Heart left ventricle (tissue), 13 donors: Measurements from ENCODE around the gene KIDINS220.

Experiments
- CTCF ChIP-seq, 12 donors: fragments of 200-600 bp; sonication (generic) in 4 of 12; IDR thresholded peaks; one replicate each; pipeline versions ENCODE4 v1.5.0 to v1.8.0; 2018 to 2022; ENCODE audit warnings: antibody characterized with exemption in 12 of 12, mild to moderate bottlenecking in 5 of 12
- POLR2A ChIP-seq, 2 donors: fragments of 450-650 bp; IDR thresholded peaks; one replicate each; pipeline ENCODE4 v1.6.1; 2017; ENCODE audit warnings: antibody characterized with exemption in 2 of 2, mild to moderate bottlenecking in 2 of 2, moderate library complexity in 2 of 2
- donor health status: ischemic (EF 13 %, LVEDD 7.1; RV severe dilation, severe dysfunction).
- donor health status: DM: no; HTN: yes; CAD: no.
- donor health status: DM: no; HTN: no; CAD: no.
- donor health status: ischemic (EF 25% LVEDD 6.9; RV normal size, moderate dysfunction).
- donor health status: ischemic (EF 25% LVEDD 5.7; RV mildly dilated, moderate dysfunction).
- donor health status: ischemic (EF 35%, LVEDD 5.7; RV mildly dilated, moderate dysfunction).
- donor health status: nonischemic (EF 11% LVEDD 7.7; RV severe dilation, severe dysfunction).
- donor health status: DM: yes; HTN: yes; CAD: no.
- donor health status: PGD.
- donor health status: ischemic (EF 29% LVEDD 5.4; RV normal size, mild dysfunction).
- donor health status: nonischemic (EF 23%, LVEDD 6.1; RV moderate dilation, normal function).

- TF ChIP-seq POLR2A (IDR thresholded peaks at IDR 0.05) (no peak), CTCF (IDR thresholded peaks at IDR 0.05) (no peak)
Observed at GRCh38 chr2:8756230-8756629, 81.2 kb downstream of the KIDINS220 start.
